A673 (cell line): Measurements from ENCODE around the gene MSI2. TPM values are rescaled to one million over a fixed set of nuclear protein-coding genes. Genes with fewer than 3 reads are reported as not detected.

ENCODE experiments used
- BruUV-seq: library from RNA; stranded (reverse); fragments of 400-500 nt; replicated peaks from 2 replicates; lab custom pipeline; 2021; lab: Mats Ljungman, UMichigan
- CTCF ChIA-PET: fragments of 300-600 bp; sonication (Branson Sonifier 250); formaldehyde crosslinking; loops from one replicate; lab custom pipeline; 2022; ENCODE audit warnings: antibody characterized with exemption; lab: Charles Lee
- POLR2A ChIA-PET: fragments of 300-600 bp; sonication (Branson Sonifier 250); formaldehyde crosslinking; loops from one replicate; lab custom pipeline; 2022; ENCODE audit warnings: antibody characterized with exemption; ENCODE audit not compliant: low non-redundant PET; lab: Charles Lee
- DNase-seq: peaks from one replicate; pipeline ENCODE4 v3.0.0-alpha.2; 2015; ENCODE audit warnings: low spot score
- H3K27ac ChIP-seq: fragments of 200-600 bp; sonication (generic); 2 replicates; pipeline ENCODE4 v1.5.1; 2016; ENCODE audit warnings: mixed run types, low read depth, mild to moderate bottlenecking, mixed read lengths, antibody characterized with exemption, low read length; ENCODE audit not compliant: poor library complexity, severe bottlenecking
- H3K27me3 ChIP-seq: fragments of 200-600 bp; sonication (generic); replicated peaks from 2 replicates; pipeline ENCODE4 v1.6.1; 2017; ENCODE audit warnings: mixed run types, low read depth, mild to moderate bottlenecking, mixed read lengths, antibody characterized with exemption, low read length; ENCODE audit not compliant: insufficient read depth, poor library complexity
- H3K36me3 ChIP-seq: fragments of 200-600 bp; sonication (generic); 2 replicates; pipeline ENCODE4 v1.6.1; 2016; ENCODE audit warnings: mixed run types, mild to moderate bottlenecking, mixed read lengths, antibody characterized with exemption, low read length; ENCODE audit not compliant: insufficient read depth, poor library complexity, severe bottlenecking
- H3K4me1 ChIP-seq: fragments of 200-600 bp; sonication (generic); 2 replicates; pipeline ENCODE4 v1.6.1; 2017; ENCODE audit warnings: mixed run types, mild to moderate bottlenecking, mixed read lengths, antibody characterized with exemption, low read length; ENCODE audit not compliant: insufficient read depth, poor library complexity, severe bottlenecking
- H3K4me3 ChIP-seq: fragments of 200-600 bp; sonication (generic); 2 replicates; pipeline ENCODE4 v1.5.1; 2016; ENCODE audit warnings: low read depth, mixed run types, mild to moderate bottlenecking, mixed read lengths, low read length; ENCODE audit not compliant: poor library complexity, severe bottlenecking
- H3K9me3 ChIP-seq: fragments of 200-600 bp; sonication (generic); 2 replicates; pipeline ENCODE4 v1.6.1; 2016; ENCODE audit warnings: mixed run types, low read depth, mild to moderate bottlenecking, mixed read lengths, antibody characterized with exemption, low read length; ENCODE audit not compliant: poor library complexity, severe bottlenecking
- CTCF ChIP-seq: fragments of 300-800, 200-600 bp; sonication (generic); conservative IDR thresholded peaks from 2 replicates; pipeline ENCODE4 v1.5.1; 2017; ENCODE audit warnings: low read depth, mild to moderate bottlenecking, antibody characterized with exemption, low read length, moderate library complexity, mixed read lengths
- EZH2 ChIP-seq: fragments of 200-600 bp; sonication (generic); IDR thresholded peaks from 2 replicates; pipeline ENCODE4 v1.6.1; 2017; ENCODE audit warnings: borderline replicate concordance, low read depth, mild to moderate bottlenecking, mixed read lengths, antibody characterized with exemption, low read length; ENCODE audit not compliant: poor library complexity, severe bottlenecking
- intact Hi-C: fragments of 100-400 bp; cut with micrococcal nuclease; formaldehyde crosslinking; loops from one replicate; pipeline ENCODE4 v1.10.0; 2022; ENCODE audit not compliant: unreplicated experiment
- total RNA-seq: library from RNA; stranded (reverse); gene quantifications from 2 replicates; pipeline ENCODE4 v1.2.3, GENCODE V29; 2021

MSI2 gene
- total RNA-seq, 1 experiment from 2014 or later = 108 TPM

GRCh38 chr17:57704448-57704847 is 448.1 kb downstream of the MSI2 start:
- H3K9me3 ChIP-seq = no peaks in the 10 kb centered on the region
- intact Hi-C loops = no loop called here
- ChIA-PET CTCF (no interaction called here), POLR2A (no interaction called here)
- no peak for DNase-seq
- no peak overlapping the region for H3K27ac ChIP-seq
- no peaks in the 10 kb centered on the region for H3K36me3 ChIP-seq
- peaks cover 4% of the 10 kb centered on the region for H3K4me1 ChIP-seq
- H3K4me3 ChIP-seq = no peak overlapping the region
- no peaks in the 10 kb centered on the region for H3K27me3 ChIP-seq
- TF ChIP-seq EZH2 (no peak), CTCF (no peak)
- BruUV-seq = no TSS peak

GRCh38 chr17:57705921-57706695 is 449.8 kb downstream of the MSI2 start:
- Histone ChIP-seq H3K27ac (no peak overlapping the region), H3K9me3 (no peaks in the 10 kb centered on the region), H3K36me3 (no peaks in the 10 kb centered on the region), H3K4me3 (no peak overlapping the region), H3K4me1 (peaks cover 4% of the 10 kb centered on the region), H3K27me3 (no peaks in the 10 kb centered on the region)
- CTCF ChIA-PET = no interaction called here
- intact Hi-C loops = no loop called here
- DNase-seq = no peak
- BruUV-seq = no TSS peak
- no peak for TF ChIP-seq CTCF
- no peak for TF ChIP-seq EZH2
- POLR2A ChIA-PET = no interaction called here

GRCh38 chr17:57706761-57707160 is 450.4 kb downstream of the MSI2 start:
- BruUV-seq = no TSS peak
- H3K36me3 ChIP-seq = no peaks in the 10 kb centered on the region
- H3K4me3 ChIP-seq = no peak overlapping the region
- ChIA-PET POLR2A (no interaction called here), CTCF (no interaction called here)
- H3K27ac ChIP-seq = no peak overlapping the region
- H3K27me3 ChIP-seq = peaks cover 3% of the 10 kb centered on the region
- peaks cover 4% of the 10 kb centered on the region for H3K4me1 ChIP-seq
- TF ChIP-seq EZH2 (no peak), CTCF (no peak)
- intact Hi-C loops = no loop called here
- no peak for DNase-seq
- H3K9me3 ChIP-seq = no peaks in the 10 kb centered on the region
